GM21423 (cell line): ENCODE measurements around the gene DPY19L2.
A peak's percentile ranks its signal among the peaks of the same experiment; 100 is the strongest.
"Not testable (repeated sequence)": the region's sequence is repeated elsewhere in the genome, so short reads cannot be mapped to it uniquely, and the experiment has no call there.

Experiments
- ATAC-seq: cut with Tn5 transposase; IDR thresholded peaks from one replicate; pipeline ENCODE4 v1.9.1; 2021; ENCODE audit warnings: mild to moderate bottlenecking, moderate library complexity; ENCODE audit not compliant: unreplicated experiment

The DPY19L2 gene

GRCh38 chr12:63668028-63668799 is at the start of gene DPY19L2:
Gene DPY19L2, minus strand, starts transcription at chr12:63668493. Its CDS starts 100 bp downstream, at chr12:63668393.
- ATAC-seq = peak; percentile 84

DNA sequence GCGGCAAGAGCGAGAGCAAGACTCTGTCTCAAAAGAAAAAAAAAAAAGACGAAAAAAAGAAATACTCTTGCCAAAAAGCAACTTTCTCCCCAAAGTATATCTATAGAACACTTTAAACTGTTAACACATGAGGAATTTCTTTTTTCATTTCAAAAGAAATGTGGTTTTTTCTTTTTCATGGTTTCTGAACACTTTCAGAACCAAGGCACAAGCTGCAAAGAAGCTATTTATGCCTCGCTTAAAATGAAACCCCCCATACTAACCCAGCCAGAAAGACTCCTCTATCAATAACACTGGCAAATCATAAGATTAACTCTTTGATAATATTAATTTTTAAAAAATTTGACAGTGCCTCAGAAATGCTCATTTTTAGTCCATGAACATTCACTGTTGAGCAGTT is 48.6 kb upstream of the DPY19L2 start:
- not testable (repeated sequence) for ATAC-seq

GRCh38 chr12:63715107-63715625 is 46.9 kb upstream of the DPY19L2 start:
- not testable (repeated sequence) for ATAC-seq

DNA sequence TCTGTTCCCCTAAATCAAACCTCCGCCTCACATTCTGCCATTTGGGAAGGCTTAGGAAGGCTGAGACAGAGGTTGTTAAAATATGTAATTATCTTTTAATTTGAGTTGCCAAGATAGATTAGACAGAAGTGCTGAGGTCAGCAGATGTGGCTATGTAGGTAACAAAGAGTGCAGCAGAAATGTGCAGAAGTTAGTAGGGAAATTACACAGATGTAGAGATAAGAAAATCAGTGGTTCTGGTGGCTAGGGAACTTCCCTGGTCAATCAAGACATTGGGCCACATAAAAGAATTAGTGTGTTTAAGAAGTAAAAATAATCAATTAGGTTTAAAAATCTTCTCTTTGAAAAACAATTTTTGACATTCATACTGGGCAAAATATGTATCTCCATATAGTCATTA is 46.1 kb upstream of the DPY19L2 start:
- ATAC-seq = not testable (repeated sequence)

- not testable (repeated sequence) for ATAC-seq
These were observed 45.4 kb upstream of the DPY19L2 start for GRCh38 chr12:63713681-63714075.

- not testable (repeated sequence) for ATAC-seq
These were observed 44.8 kb upstream of the DPY19L2 start for GRCh38 chr12:63712979-63713680.

DNA sequence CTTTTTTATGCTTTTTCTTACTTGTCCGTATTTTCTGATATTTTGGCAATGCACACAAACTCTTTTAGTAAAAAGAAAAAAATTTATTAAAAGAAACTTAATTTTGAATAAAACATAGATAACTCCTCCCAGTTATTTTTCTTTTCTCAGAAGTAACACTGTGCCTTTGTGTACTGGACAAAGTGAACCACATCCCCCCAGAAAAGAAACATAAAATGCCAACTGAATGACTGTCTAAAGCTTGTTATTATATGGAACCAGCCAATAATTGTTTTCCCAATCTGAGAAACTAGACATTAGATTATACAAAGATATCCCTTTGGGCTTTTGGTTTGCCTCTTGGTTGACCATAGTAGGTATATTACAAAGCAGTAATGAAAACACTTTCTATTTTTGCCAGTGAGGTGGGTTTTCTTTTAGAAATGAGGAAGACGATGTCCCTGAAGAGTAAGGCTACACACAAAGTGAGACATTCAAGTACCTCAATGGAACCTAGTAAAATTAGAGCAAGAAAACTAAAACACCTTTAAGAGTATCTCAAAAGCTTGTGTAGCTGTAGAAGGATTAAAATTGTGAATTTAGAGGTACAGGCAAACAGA is 44.2 kb upstream of the DPY19L2 start:
- ATAC-seq = peak; percentile 41

GRCh38 chr12:63711339-63711738 is 43.0 kb upstream of the DPY19L2 start:
- not testable (repeated sequence) for ATAC-seq

DNA sequence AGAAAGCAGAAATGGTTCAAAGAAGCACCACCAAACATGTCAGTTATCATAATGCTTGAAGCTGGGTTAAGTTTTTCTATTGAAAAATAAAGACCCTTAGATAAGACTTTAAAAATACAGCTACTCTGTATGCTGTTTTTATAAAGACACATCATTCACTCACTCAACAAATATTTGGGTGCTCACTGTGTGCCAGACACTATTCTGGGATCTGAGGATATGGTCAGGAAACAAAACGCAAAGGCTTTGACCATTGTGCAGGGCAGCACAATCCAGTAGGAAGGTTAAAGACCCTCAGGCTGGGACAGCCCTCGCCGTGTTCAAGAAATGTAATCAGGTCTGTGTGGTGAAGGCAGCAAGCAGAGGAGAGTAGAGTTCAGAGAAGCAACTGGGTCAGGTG is 38.0 kb upstream of the DPY19L2 start:
- no peak for ATAC-seq

- not testable (repeated sequence) for ATAC-seq
These were observed 31.5 kb upstream of the DPY19L2 start for GRCh38 chr12:63699678-63700382.

GRCh38 chr12:63699011-63699410 is 30.7 kb upstream of the DPY19L2 start:
- not testable (repeated sequence) for ATAC-seq

GRCh38 chr12:63690837-63691236 is 22.5 kb upstream of the DPY19L2 start:
- not testable (repeated sequence) for ATAC-seq

- not testable (repeated sequence) for ATAC-seq
These were observed 20.8 kb upstream of the DPY19L2 start for GRCh38 chr12:63689141-63689540.

DNA sequence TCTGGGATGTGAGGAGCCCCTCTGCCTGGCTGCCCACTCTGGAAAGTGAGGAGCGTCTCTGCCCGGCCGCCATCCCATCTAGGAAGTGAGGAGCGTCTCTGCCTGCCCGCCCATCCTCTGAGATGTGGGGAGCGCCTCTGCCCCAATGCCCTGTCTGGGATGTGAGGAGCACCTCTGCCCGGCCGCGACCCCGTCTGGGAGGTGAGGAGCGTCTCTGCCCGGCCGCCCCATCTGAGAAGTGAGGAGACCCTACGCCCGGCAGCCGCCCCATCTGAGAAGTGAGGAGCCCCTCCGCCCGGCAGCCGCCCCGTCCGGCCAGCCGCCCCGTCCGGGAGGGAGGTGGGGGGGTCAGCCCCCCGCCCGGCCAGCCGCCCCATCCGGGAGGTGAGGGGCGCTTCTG is 18.3 kb upstream of the DPY19L2 start:
- not testable (repeated sequence) for ATAC-seq

DNA sequence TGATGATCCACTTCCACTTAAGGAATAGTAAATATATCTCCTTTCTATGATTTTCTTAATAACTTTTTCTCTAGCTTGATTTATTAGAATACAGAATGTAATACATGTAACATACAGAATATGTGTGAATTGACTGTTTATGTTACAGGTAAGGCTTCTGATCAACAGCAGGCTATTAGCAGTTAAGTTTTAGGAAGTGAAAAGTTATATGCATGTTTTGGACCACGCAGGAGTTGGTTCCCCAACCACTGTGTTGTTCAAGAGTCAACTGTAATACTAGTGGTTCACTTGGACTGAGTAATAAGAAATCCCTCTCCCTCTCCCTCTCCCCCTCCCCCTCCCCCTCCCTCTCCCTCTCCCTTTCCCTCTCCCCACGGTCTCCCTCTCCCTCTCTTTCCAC is 17.5 kb upstream of the DPY19L2 start:
- not testable (repeated sequence) for ATAC-seq

DNA sequence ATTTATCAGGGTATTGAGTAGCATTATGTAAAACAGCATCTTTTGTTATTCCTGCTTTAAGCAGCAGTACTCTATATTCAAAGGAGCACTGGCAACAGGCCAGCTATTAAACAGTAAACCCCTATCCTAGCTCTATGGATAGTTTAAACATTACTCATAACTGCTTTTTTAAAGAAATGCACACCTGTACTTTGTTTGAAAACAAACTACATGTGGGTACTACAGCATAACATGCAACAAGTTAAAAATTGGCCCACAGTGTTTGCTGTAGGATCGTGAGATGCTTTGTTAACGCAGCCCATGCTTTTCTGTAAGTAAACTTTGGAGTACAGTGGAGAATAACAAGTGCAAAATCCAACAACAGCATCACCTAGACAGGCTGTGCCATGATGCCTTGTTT is 14.3 kb upstream of the DPY19L2 start:
- not testable (repeated sequence) for ATAC-seq

GRCh38 chr12:63680758-63681157 is 12.5 kb upstream of the DPY19L2 start:
- ATAC-seq = not testable (repeated sequence)

- not testable (repeated sequence) for ATAC-seq
These were observed 4.3 kb upstream of the DPY19L2 start for GRCh38 chr12:63672550-63672949.

DNA sequence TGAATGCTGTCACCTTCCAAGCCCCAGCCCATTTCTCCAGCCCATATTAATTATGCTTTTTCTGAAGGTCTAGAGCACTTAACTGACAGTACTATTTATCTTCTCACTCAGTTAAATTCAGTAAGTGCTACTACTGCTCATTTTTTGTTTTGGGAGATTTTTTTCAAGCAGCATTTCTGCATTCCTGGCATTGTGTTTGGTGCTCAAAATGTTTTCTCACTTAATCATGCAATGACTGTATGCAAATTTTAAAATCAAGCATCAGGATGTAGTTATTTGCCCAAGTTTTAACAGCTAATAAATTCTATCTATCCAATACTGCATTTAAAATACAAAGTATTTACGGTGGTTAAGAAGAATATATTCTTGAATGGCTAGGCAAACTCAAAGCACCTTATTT is 1.6 kb upstream of the DPY19L2 start:
- ATAC-seq = not testable (repeated sequence)

DNA sequence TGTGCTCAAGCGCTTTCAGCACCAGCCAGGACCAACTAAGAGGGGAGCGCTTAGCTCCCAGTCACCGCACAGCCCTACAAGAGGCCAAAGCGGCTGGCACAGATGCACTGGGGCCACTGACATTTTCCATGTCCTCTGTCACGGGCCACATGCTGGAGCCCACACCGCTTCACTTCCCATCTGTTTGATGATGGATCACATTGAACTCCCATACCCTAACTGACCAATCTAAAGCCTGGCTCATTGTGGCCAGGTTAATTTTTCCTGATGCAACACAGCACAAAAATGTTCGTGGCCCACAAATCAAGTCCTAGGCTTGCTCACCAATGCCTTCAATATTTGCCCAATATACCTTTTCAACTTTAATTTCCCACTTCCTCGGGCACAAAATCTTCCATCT is 1.1 kb upstream of the DPY19L2 start:
- not testable (repeated sequence) for ATAC-seq
